Hippocampal formation (tissue), 2 donors: ENCODE data around the gene NAV2.
"Not testable (repeated sequence)": the region's sequence is repeated elsewhere in the genome, so short reads cannot be mapped to it uniquely, and the experiment has no call there.

Experiments
- DNase-seq, 2 donors: peaks; one replicate each; lab custom pipeline; 2025; lab: John Stamatoyannopoulos, UW

NAV2 gene

GRCh38 chr11:19895776-19896175, 183.1 kb downstream of the NAV2 start:
- no peak for DNase-seq

DNA sequence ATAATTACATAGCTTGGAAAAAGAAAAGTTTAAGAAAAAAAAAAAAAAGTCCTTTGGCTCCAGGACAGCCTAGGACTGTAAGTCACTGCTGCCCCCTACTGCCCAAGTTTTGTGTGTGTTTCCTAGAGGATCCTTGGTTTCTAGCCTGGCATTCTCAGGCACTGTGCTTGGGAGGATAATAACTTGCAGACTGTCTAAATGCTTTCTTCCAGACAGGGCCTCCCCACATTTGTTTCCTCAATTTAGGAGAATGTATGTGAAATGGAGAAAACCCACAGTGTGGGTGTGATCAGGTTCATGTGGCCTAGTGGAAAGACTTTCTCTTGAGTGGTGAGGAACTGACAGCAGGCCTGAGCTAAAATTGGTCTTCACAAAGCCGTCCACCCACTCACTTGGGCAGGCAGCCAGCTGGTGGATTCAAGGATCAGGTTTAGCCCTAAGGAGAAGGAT, 191.0 kb downstream of the NAV2 start:
- peak; percentile 64 to 68 for DNase-seq

DNA sequence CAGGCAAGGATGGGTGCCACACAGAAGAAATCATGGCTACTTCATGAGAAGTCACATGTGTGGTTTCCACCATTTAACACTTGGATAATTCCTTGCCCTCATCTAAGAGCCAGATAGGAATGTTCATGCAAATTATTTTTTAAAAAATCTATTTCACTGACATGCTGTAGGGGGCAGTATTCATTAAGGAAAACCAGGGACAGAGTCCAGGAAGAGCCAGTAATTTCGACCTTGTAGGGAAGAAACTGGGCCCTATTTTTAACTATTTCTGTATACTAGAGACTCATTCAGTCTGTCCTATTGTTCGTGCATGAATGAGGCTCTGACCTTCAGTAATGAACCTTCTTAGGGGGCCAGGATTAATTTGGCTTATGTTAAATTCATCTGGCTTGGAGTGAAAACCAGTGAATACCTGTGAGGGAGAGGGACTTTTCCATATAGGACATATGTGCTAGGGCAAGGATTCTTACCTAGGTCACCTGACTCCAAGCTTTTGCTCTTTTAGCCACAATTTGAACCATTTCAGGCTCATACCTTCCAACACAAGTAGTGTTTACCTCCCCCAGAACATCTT, 192.7 kb downstream of the NAV2 start:
- DNase-seq = peak in 1 of 2 donors; percentile 68

DNA sequence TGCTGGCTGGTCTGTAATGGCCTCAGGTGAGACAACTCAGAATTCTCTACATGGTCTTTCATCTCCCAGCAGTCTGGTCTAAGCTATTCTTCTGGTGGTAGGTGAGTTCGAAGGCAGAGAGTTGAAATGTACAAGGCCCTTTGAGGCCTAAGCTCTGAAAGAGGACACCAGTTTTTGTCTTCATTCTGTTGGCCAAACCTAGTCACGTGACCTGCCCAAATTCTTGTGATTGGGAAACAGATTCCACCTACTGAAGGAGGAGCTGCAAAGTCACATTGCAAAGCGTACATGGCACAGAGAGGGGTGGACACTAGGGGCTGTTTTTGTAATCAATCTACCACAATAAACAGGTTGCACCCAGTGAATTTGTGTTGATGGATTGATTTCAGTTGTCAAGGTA, 193.5 kb downstream of the NAV2 start:
- DNase-seq = no peak

DNA sequence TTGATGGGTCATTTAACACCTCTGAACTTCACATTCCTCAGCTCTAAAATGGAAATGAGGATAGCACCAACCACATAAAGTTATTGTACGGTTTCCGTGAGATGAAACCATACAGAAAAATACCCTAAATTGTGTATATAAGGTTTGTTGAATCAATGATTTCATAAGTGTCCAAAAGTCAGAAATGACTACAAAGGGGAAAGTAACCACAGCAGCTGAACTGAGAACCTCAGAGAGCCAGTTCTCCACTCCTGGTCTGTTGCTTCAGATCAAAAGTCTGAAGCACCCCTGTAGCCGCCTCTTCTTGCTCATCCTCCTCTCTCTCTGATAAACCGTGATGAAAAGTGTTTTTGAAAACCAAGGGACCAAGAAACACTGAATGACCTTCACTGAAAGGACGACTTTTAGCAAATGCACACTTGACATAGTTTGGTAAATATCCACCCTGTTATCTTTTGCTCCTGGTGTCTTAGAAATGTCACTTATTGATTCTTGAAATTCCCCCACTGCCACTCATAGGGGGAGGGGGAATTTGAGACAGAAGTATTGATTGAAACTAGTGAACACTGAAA, 194.5 kb downstream of the NAV2 start:
- DNase-seq = no peak

DNA sequence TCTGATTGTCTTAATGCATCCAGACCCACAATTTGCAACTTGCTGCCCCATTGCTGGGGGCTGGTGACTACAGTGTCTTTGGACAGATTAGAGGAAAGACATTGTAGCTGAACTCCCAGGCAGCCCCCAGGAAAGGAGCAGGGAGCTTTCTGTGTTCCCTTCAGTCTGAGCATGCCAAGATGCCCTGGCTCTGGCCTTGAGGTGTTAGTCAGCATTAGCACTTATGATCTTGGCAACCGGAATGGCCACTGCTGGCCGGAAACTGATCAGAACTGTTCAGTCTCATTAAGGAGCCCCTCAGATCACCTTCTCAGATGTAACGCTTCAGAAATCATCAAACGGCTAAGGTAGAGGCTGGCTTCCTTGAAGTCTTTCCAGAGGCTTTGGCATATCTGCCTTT, 195.2 kb downstream of the NAV2 start:
- no peak for DNase-seq

DNA sequence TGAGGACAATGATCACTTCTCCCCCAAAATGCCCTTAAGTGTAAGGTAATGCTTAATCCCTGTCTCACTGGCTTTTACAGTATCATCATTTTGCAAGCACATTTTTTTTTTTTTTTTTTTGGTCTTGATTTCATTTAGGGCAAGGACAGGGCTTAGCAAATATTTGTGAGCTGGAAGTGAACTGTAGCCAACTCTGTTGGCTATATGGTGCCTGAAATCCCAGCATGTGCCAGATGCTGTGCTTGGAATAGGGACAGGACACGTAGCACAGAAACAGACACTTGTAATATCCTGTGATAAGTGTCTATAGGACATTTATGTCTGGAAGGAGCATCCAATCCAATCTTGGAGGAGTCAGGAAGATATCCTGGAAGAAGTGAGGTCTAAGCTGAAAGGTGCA, 198.3 kb downstream of the NAV2 start:
- DNase-seq = no peak

GRCh38 chr11:19912115-19912957, 199.7 kb downstream of the NAV2 start:
- no peak for DNase-seq

GRCh38 chr11:19912958-19913892, 200.6 kb downstream of the NAV2 start:
- no peak for DNase-seq

DNA sequence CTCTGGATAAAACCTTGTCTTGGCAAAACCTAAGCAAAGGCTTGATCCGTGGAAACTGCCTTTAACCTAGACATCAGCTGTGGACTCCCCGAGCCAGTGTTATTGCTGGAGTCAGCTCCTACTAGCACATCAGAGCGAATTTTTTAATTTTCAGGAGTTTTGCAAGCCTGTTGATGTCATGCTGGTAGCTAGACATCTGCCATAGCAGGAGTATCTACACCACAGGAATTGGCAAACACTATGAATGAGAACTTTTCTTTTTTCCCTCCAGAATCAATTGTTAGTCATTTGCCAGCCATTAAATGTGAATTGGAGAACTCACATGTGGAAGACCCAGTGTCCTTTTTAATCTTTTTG, 201.2 kb downstream of the NAV2 start:
- DNase-seq = no peak

GRCh38 chr11:19915808-19916207, 203.2 kb downstream of the NAV2 start:
- no peak for DNase-seq

DNA sequence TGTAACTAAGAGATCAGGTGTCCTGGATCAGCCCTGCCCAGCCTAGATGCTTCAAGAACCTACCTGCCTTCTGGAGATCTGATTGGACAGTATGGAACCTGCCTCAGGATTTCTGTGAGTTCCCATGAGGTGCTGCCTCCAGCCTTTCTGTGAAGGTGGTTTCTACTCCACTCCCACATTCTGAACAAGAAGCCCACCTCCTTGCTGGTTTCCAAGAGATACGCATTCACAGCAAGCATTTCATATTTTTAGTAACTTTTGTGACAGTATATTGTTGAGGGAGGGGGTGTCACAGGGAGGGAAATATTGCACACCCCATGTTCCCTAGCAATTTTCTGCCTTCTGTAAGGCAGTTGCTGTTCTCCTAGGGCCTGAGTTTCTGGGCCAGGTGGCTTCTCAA, 204.4 kb downstream of the NAV2 start:
- DNase-seq = no peak

GRCh38 chr11:19918302-19919049, 205.8 kb downstream of the NAV2 start:
- DNase-seq = no peak

- no peak for DNase-seq
Observed at GRCh38 chr11:19919050-19919561, 206.5 kb downstream of the NAV2 start.

DNA sequence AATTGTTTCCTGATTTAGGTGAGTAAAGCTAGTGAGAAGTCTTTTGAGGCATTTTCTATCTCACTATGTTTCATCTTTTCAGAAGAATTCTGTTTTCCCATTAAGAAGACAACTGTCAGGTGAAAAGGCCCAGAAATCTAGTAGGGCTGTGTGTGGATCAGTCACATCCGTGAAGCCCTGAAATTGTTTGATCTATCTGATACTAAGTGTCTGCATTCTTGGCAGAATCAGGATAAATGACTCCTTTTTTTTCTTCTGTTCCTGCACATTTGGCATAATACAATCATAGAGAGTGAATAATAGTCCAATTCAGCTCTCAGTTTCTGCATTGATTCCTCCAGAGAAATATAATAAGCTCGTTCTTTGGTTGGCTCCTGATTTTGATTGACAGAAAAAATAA, 208.3 kb downstream of the NAV2 start:
- DNase-seq = peak in 1 of 2 donors; percentile 29

DNA sequence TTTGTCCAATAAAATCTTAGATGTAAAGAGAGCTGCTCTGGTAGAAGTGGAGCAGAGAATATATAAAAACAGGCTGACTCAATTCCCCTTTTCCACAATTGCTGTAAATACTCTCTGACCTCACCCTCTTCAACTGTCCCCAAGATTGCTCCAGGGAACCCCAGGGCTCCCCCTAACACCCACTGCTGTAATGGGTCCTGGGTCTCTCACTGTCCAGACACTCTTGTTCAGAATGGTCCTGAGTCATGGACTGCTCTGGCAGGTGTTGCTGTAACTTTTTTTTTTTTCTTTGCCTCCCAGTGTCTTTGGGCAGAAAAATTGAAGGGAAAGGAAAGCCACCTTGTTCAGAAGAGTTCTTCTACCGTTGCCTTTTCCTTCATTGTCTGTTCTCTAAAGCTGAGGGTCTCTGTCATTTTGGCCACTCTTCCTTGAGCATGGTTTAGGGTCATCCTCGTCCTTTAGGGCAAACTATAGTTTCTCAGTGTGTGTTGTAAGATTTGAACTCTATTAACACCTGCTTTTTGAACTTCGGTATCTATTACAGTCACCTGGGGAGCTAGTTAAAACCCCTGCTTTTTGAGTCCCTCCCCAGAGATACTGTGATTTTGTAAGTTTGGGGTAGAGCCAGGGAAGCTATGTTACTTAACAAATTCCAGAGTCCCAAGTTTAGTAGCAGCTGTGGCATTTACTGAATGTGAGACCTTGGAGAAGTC, 209.5 kb downstream of the NAV2 start:
- DNase-seq = no peak

GRCh38 chr11:19922689-19923035, 210.0 kb downstream of the NAV2 start:
- DNase-seq = no peak

- no peak for DNase-seq
Observed at GRCh38 chr11:19923626-19924025, 211.0 kb downstream of the NAV2 start.

DNA sequence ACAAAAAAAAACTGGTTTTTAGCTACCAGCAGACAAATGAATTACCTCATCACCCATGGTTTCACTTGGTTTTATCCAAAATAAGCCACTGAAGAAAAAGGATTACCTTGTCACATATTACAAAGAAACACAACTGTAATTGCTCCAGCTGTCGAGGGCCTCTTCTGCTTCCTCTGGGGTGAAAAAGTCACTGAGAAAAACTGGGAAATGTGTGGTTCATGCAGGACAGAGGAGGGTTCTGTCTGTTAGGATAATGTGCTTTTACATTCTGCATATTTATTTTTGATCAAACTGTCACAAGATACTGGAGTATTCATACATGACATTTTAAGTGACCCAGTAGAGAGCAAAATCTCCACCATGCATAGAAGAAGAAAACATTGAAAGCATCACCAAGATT, 211.7 kb downstream of the NAV2 start:
- no peak for DNase-seq

DNA sequence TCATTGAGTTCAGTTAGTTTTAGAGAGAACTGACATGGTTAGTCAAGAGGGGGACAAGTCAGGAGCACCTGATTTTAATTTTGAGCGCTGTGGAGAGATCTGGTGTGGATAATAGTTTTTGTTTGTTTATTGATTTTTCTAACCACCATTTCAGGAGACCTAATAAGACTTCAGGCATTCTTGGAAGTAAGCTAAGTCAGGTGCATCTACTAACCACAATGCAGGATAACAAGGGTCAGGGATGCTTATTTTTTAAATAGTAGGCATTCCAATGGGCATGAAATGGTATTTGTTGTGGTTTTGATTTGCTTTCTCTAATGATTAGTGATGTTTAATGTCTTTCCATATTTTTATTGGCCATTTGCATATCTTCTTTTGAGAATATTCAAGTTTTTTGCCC, 212.1 kb downstream of the NAV2 start:
- no peak for DNase-seq

DNA sequence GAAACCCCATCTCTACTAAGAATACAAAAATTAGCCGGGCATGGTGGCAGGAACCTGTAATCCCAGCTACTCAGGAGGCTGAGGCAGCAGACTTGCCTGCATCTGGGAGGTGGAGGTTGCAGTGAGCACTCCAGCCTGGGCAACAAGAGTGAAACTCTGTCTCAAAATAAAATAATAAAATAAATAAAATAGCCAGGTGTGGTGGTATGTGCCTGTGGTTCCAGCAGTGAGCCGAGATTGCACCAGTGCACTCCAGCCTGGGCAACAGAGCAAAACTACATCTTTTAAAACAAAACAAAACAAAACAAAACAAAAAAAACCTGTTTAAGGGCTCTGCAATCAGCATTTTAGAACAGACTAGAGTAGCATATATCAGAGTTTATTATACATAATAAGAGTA, 214.8 kb downstream of the NAV2 start:
- DNase-seq = not testable (repeated sequence)
